HG02759 (cell line): ENCODE results near the gene DESI2.
"Not testable (repeated sequence)": the region's sequence is repeated elsewhere in the genome, so short reads cannot be mapped to it uniquely, and the experiment has no call there.

Source experiments
- ATAC-seq: cut with Tn5 transposase; IDR thresholded peaks from one replicate; pipeline ENCODE4 v1.9.1; 2021; ENCODE audit warnings: mild to moderate bottlenecking, moderate library complexity; ENCODE audit not compliant: unreplicated experiment

Gene DESI2

GRCh38 chr1:244704107-244704506 is 51.2 kb downstream of the DESI2 start:
- no peak for ATAC-seq

- no peak for ATAC-seq
Observed at GRCh38 chr1:244705261-244706234, 52.6 kb downstream of the DESI2 start.

- no peak for ATAC-seq
Observed at GRCh38 chr1:244709076-244709475, 56.1 kb downstream of the DESI2 start.

GRCh38 chr1:244709476-244710368 is 56.8 kb downstream of the DESI2 start:
- no peak for ATAC-seq

GRCh38 chr1:244710474-244711062 is 57.6 kb downstream of the DESI2 start:
- no peak for ATAC-seq

- no peak for ATAC-seq
Observed at GRCh38 chr1:244712669-244713068, 59.7 kb downstream of the DESI2 start.

GRCh38 chr1:244713332-244713731 is 60.4 kb downstream of the DESI2 start:
- no peak for ATAC-seq

GRCh38 chr1:244727871-244728474 is 75.0 kb downstream of the DESI2 start:
- no peak for ATAC-seq

GRCh38 chr1:244730153-244730933 is 77.4 kb downstream of the DESI2 start:
- ATAC-seq = peak; percentile 33

GRCh38 chr1:244730934-244731434 is 78.1 kb downstream of the DESI2 start:
- ATAC-seq = no peak

GRCh38 chr1:244731651-244732050 is 78.7 kb downstream of the DESI2 start:
- no peak for ATAC-seq

GRCh38 chr1:244732851-244733450 is 80.0 kb downstream of the DESI2 start:
- ATAC-seq = no peak

- ATAC-seq = no peak
Observed at GRCh38 chr1:244735404-244735803, 82.5 kb downstream of the DESI2 start.

- no peak for ATAC-seq
Observed at GRCh38 chr1:244735876-244736561, 83.1 kb downstream of the DESI2 start.

- not testable (repeated sequence) for ATAC-seq
Observed at GRCh38 chr1:244739140-244739539, 86.2 kb downstream of the DESI2 start.

- ATAC-seq = not testable (repeated sequence)
Observed at GRCh38 chr1:244740027-244740617, 87.2 kb downstream of the DESI2 start.

GRCh38 chr1:244741692-244742091 is 88.8 kb downstream of the DESI2 start:
- no peak for ATAC-seq

- ATAC-seq = no peak
Observed at GRCh38 chr1:244749230-244750016, 96.5 kb downstream of the DESI2 start.
